CD8-positive, alpha-beta memory T cell (primary cell): ENCODE data around the gene STEAP3. TPM values are rescaled to one million over a fixed set of nuclear protein-coding genes. Genes with fewer than 3 reads are reported as not detected.
A peak's percentile ranks its signal among the peaks of the same experiment; 100 is the strongest.

ENCODE experiments used
- CTCF ChIA-PET: fragments of 350-600 bp; sonication (Branson Sonifier 250); formaldehyde crosslinking; loops from one replicate; lab custom pipeline; 2021; ENCODE audit warnings: antibody characterized with exemption; lab: Charles Lee
- POLR2A ChIA-PET: fragments of 350-600 bp; sonication (Branson Sonifier 250); formaldehyde crosslinking; loops from one replicate; lab custom pipeline; 2021; ENCODE audit warnings: antibody characterized with exemption; lab: Charles Lee
- DNase-seq, 5 donors: peaks; one replicate each; pipeline versions ENCODE4 v3.0.0 to v3.0.0-alpha.2; 2020 to 2022; ENCODE audit warnings: mixed read lengths in 1 of 5
- H3K27ac ChIP-seq: one replicate; pipeline ENCODE4 v1.7.0; 2013; ENCODE audit warnings: low read depth, mild to moderate bottlenecking, low read length, moderate library complexity
- H3K27me3 ChIP-seq: 2 replicates; pipeline ENCODE4 v1.7.0; 2013; ENCODE audit warnings: low read length, mild to moderate bottlenecking; ENCODE audit not compliant: insufficient read depth, poor library complexity, severe bottlenecking
- H3K36me3 ChIP-seq: 2 replicates; pipeline ENCODE4 v1.7.0; 2013; ENCODE audit warnings: mild to moderate bottlenecking, low read length, moderate library complexity; ENCODE audit not compliant: insufficient read depth
- H3K4me1 ChIP-seq: 2 replicates; pipeline ENCODE4 v1.7.0; 2013; ENCODE audit warnings: mild to moderate bottlenecking, low read length, moderate library complexity; ENCODE audit not compliant: insufficient read depth
- H3K4me3 ChIP-seq: 2 replicates; pipeline ENCODE4 v1.7.0; 2013; ENCODE audit warnings: mild to moderate bottlenecking, low read length
- H3K9me3 ChIP-seq: 2 replicates; pipeline ENCODE4 v1.7.0; 2013; ENCODE audit warnings: mild to moderate bottlenecking, low read length
- H3K27ac Mint-ChIP-seq, 8 donors: one replicate each; pipeline ENCODE4 v1.8.0; 2020 to 2021; ENCODE audit warnings: mixed read lengths in 8 of 8, mild to moderate bottlenecking in 6 of 8, inconsistent platforms in 3 of 8, moderate library complexity in 3 of 8
- H3K27me3 Mint-ChIP-seq, 2 donors: one replicate each; pipeline ENCODE4 v1.8.0; 2020 to 2021; ENCODE audit warnings: mixed read lengths in 2 of 2, mild to moderate bottlenecking in 1 of 2, moderate library complexity in 1 of 2
- H3K36me3 Mint-ChIP-seq, 3 donors: one replicate each; pipeline ENCODE4 v1.8.0; 2020 to 2021; ENCODE audit warnings: mixed read lengths in 3 of 3, inconsistent platforms in 1 of 3, mild to moderate bottlenecking in 1 of 3
- H3K4me1 Mint-ChIP-seq, 3 donors: one replicate each; pipeline ENCODE4 v1.8.0; 2020 to 2021; ENCODE audit warnings: mixed read lengths in 3 of 3, inconsistent platforms in 1 of 3, mild to moderate bottlenecking in 1 of 3
- H3K4me3 Mint-ChIP-seq, 7 donors: one replicate each; pipeline ENCODE4 v1.8.0; 2020 to 2021; ENCODE audit warnings: mixed read lengths in 7 of 7, mild to moderate bottlenecking in 6 of 7, moderate library complexity in 4 of 7, inconsistent platforms in 2 of 7
- H3K9me3 Mint-ChIP-seq, 5 donors: one replicate each; pipeline ENCODE4 v1.8.0; 2020 to 2022; ENCODE audit warnings: mixed read lengths in 5 of 5, mild to moderate bottlenecking in 3 of 5, moderate library complexity in 2 of 5, inconsistent platforms in 1 of 5
- polyA plus RNA-seq: library from polyadenylated mRNA; unstranded; fragments of 300-500 nt; fragmentation: Illumina TruSeq; gene quantifications from one replicate; pipeline ENCODE4 v1.2.3, GENCODE V29; 2021
- total RNA-seq, 2 experiments: library from RNA; stranded (reverse); gene quantifications; one replicate each; pipeline ENCODE4 v1.2.3, GENCODE V29; 2021

The STEAP3 gene
- total and polyA plus RNA-seq, 3 experiments from 2014 or later, result 0.11 to 0.41 (median 0.22) TPM

DNA sequence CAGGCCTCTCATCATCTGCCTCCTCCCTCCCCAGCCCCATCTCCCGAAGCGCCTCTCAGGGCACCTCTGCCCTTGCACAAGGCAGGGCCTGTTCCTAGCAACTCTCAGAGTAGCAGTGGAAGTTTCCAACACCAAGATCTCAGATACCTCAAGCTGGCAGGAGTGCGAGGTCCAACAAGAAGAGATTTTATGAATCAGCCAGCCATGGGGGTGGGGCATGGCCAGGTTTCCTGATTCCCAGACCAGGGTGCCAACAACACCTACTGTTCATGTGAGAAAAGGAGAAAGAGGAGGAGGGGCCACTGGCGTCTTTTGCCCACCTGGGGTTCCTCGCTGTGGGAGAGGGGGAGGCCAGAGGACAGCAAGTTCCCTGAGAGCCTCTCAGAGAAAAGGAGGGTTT is 6.6 kb upstream of the STEAP3 start:
- ChIA-PET POLR2A (no interaction called here), CTCF (no interaction called here)
- Histone ChIP-seq H3K27me3 (no peaks in the 10 kb centered on the region), H3K9me3 (no peaks in the 10 kb centered on the region), H3K4me3 (no peak overlapping the region), H3K27ac (no peak overlapping the region), H3K4me1 (no peaks in the 10 kb centered on the region), H3K36me3 (no peaks in the 10 kb centered on the region)
- DNase-seq, result no peak
- peaks cover 15 to 37% of the 10 kb centered on the region in 2 donors for H3K27me3 Mint-ChIP-seq
- H3K9me3 Mint-ChIP-seq, result no peaks in the 10 kb centered on the region
- no peaks in the 10 kb centered on the region for H3K36me3 Mint-ChIP-seq
- H3K4me3 Mint-ChIP-seq, result no peak overlapping the region
- H3K27ac Mint-ChIP-seq, result peak overlapping the region in 1 of 8 donors; percentile 54
- H3K4me1 Mint-ChIP-seq, result no peaks in the 10 kb centered on the region

DNA sequence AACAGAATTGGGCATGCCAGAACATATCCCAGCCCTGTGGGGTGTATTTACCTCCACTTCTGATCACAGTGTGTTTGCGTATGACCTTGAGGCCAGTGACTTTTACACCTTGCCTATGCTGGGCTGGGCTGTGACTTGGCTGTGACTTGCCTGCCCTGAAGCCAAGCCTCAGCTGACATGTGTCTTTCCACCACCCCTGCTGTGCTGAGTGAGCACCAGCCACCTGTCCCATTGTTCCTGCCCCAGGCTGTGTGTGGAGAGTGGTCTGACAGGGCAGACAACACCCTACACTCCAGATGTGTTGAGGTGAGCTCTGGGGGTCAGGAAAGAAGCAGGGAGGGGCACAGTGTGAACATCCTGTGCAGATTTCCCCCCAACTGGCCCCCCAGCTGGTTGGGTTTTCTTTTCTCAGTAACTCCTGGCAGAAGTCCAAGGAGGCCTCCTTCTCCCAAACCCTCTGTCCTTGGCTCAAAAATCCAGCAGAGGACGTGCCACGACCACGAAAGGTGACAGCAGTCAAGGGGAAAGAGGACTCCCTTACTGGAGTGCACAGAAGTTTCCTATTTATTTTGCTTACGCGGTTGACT is 5.1 kb upstream of the STEAP3 start:
- Histone ChIP-seq H3K36me3 (no peaks in the 10 kb centered on the region), H3K27me3 (no peaks in the 10 kb centered on the region), H3K9me3 (no peaks in the 10 kb centered on the region), H3K4me1 (no peaks in the 10 kb centered on the region), H3K4me3 (no peak overlapping the region), H3K27ac (no peak overlapping the region)
- no peak for DNase-seq
- ChIA-PET POLR2A (no interaction called here), CTCF (no interaction called here)
- Mint-ChIP-seq H3K4me3 (no peak overlapping the region), H3K27me3 (peaks cover 21 to 48% of the 10 kb centered on the region in 2 donors), H3K9me3 (no peaks in the 10 kb centered on the region), H3K4me1 (peaks cover 0 to 11% (median 1%) of the 10 kb centered on the region in 3 donors), H3K27ac (peak overlapping the region in 1 of 8 donors; percentile 24), H3K36me3 (no peaks in the 10 kb centered on the region)

DNA sequence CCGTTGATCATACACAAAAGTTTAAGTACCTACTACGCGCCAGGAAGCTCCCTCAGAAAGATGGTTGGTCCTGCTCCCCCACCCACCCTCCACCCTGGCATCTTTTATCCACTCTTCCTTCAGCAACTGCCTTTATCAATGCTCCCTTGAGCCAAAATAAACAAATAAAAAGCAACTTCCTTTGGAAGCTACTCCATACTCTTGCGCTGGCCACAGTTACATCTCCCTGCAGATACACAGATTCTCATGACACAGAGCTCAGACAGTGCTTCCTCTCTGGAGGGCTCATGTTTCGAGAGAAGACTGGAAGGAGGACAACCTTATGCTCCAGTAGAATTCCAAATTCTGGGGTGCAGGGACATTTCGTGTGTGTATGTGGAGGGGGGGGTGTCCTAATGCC is 3.8 kb upstream of the STEAP3 start:
- Mint-ChIP-seq H3K27me3 (peaks cover 21 to 53% of the 10 kb centered on the region in 2 donors), H3K36me3 (no peaks in the 10 kb centered on the region), H3K9me3 (no peaks in the 10 kb centered on the region), H3K4me1 (peaks cover 0 to 11% (median 1%) of the 10 kb centered on the region in 3 donors), H3K27ac (no peak overlapping the region), H3K4me3 (no peak overlapping the region)
- Histone ChIP-seq H3K4me1 (no peaks in the 10 kb centered on the region), H3K27ac (no peak overlapping the region), H3K36me3 (no peaks in the 10 kb centered on the region), H3K9me3 (no peaks in the 10 kb centered on the region), H3K27me3 (no peaks in the 10 kb centered on the region), H3K4me3 (no peak overlapping the region)
- ChIA-PET CTCF (no interaction called here), POLR2A (no interaction called here)
- no peak for DNase-seq

DNA sequence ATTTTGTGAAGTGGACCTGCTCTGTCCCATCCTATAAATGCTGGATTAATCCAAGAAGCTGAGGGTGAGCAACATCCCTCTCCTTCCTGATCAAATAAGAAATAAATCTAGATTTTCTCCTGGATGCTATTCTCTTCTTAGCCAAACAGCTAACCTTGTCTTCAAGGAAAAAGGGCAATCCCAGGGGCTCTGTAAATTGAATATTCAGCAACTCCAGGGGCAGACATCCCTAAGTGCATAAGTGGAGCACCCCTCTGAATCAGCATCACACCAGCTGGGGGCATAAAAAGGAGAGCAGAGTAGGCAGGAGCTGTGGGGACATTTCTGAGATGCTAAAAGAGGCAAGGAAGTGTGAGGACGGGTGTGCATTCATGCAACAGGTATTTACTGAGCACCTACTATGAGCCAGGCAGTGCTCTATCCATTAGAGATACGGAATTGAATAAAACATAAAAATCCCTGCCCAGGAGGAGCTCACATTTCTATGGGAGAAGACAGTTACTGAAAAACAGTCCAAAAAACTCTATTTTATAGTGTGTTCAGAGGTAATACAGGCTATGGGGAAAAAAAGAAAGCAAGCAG is 2.8 kb upstream of the STEAP3 start:
- Mint-ChIP-seq H3K9me3 (no peaks in the 10 kb centered on the region), H3K27me3 (peaks cover 21 to 57% of the 10 kb centered on the region in 2 donors), H3K4me1 (peaks cover 0 to 11% (median 1%) of the 10 kb centered on the region in 3 donors), H3K27ac (no peak overlapping the region), H3K36me3 (no peaks in the 10 kb centered on the region), H3K4me3 (no peak overlapping the region)
- no peak for DNase-seq
- no peaks in the 10 kb centered on the region for H3K9me3 ChIP-seq
- H3K36me3 ChIP-seq, result no peaks in the 10 kb centered on the region
- H3K27ac ChIP-seq, result no peak overlapping the region
- H3K27me3 ChIP-seq, result no peaks in the 10 kb centered on the region
- H3K4me1 ChIP-seq, result no peaks in the 10 kb centered on the region
- ChIA-PET CTCF (no interaction called here), POLR2A (no interaction called here)
- H3K4me3 ChIP-seq, result no peak overlapping the region

DNA sequence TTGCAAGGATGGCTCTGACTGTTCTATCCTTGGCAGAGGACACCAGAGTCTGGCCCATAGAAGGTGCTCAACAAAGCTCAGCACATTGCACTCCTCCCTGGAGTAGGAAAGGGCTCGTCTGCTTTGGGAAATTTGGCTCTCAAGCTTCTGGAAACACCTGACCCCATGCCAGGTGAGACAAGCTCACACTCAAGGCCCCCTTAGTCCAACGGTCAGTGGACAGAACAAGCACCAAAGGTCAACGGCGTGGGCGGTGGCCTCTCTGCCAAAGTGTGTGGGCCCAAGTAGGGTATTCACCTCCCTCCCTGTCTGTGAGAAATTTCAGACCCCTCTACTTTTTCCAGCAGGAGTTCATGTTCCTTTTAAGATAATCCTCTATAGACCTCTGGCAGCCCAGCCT is 2.0 kb upstream of the STEAP3 start:
- Mint-ChIP-seq H3K4me1 (peaks cover 0 to 11% (median 1%) of the 10 kb centered on the region in 3 donors), H3K9me3 (no peaks in the 10 kb centered on the region), H3K4me3 (no peak overlapping the region), H3K36me3 (no peaks in the 10 kb centered on the region), H3K27ac (no peak overlapping the region), H3K27me3 (peaks cover 22 to 57% of the 10 kb centered on the region in 2 donors)
- Histone ChIP-seq H3K27me3 (no peaks in the 10 kb centered on the region), H3K9me3 (no peaks in the 10 kb centered on the region), H3K4me3 (no peak overlapping the region), H3K36me3 (no peaks in the 10 kb centered on the region), H3K4me1 (no peaks in the 10 kb centered on the region), H3K27ac (no peak overlapping the region)
- CTCF ChIA-PET, result no interaction called here
- no peak for DNase-seq
- POLR2A ChIA-PET, result no interaction called here

DNA sequence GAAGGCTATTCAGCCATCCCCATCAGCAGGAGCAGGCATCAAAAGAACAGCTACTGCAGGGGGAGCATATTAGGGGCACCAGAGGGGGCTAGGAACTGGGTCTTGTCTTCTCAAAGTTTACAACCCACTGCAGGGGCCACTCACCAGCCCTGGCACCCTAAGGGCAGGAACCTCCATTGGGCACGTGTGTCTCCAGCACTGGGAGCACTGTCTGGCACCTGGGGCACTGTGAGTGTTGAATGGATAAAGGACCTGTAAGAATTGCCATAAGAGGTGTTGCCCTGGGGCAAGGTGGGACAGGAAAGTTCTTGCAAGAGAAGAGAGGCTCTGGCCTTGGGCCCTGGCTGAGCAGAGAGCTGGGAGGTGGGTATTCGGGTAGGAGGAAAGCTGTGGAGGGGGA is 1.4 kb upstream of the STEAP3 start:
- POLR2A ChIA-PET, result no interaction called here
- no peak overlapping the region for H3K27ac Mint-ChIP-seq

DNA sequence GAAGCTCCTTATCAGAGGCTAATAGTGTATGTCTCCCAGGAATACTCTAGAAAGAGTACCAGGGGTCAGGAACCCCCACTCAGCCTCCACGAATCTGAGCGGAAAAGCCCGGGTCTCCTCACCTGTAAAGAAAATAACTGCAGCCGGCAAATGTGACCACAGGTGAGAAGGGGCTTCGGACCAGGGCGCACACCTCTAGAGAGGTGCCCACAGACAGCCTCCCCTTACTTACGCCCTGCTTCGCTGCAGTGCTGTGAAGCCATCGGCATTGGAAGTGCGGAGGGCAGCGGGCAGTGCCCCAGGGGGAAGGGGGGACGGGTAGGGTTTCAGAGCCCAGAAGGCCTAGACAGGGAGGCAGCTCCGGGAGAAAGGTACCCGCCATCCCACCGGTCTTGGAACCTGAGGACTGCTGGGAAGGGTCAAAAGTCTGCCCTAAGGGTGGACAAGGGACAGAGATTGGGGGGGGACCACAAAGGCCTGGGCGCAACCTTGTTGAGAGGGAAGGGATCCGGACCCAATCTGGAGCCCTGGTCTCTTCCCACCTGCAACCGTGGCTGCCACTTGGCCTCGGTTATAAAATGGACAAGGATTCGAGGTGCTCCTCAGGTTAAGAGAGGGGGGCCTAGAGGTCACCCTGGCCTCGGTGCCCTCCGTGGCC is 642 bp upstream of the STEAP3 start:
- H3K36me3 ChIP-seq, result no peaks in the 10 kb centered on the region
- Mint-ChIP-seq H3K36me3 (no peaks in the 10 kb centered on the region), H3K27ac (peak overlapping the region in 1 of 8 donors; percentile 50), H3K9me3 (no peaks in the 10 kb centered on the region), H3K4me1 (peaks cover 0 to 11% (median 1%) of the 10 kb centered on the region in 3 donors), H3K27me3 (peaks cover 21 to 50% of the 10 kb centered on the region in 2 donors), H3K4me3 (peak overlapping the region in 6 of 7 donors; percentile 41 to 63 (median 48))
- H3K27me3 ChIP-seq, result no peaks in the 10 kb centered on the region
- no peaks in the 10 kb centered on the region for H3K9me3 ChIP-seq
- no peak for DNase-seq
- ChIA-PET POLR2A (no interaction called here), CTCF (no interaction called here)
- no peak overlapping the region for H3K27ac ChIP-seq
- H3K4me3 ChIP-seq, result no peak overlapping the region
- no peaks in the 10 kb centered on the region for H3K4me1 ChIP-seq

More for the DNA sequence above, 1.4 kb upstream of the STEAP3 start:
- Histone ChIP-seq H3K36me3 (no peaks in the 10 kb centered on the region), H3K27me3 (no peaks in the 10 kb centered on the region), H3K27ac (no peak overlapping the region), H3K4me1 (no peaks in the 10 kb centered on the region), H3K4me3 (no peak overlapping the region), H3K9me3 (no peaks in the 10 kb centered on the region)
- Mint-ChIP-seq H3K4me1 (peaks cover 0 to 11% (median 1%) of the 10 kb centered on the region in 3 donors), H3K4me3 (no peak overlapping the region), H3K27me3 (peaks cover 24 to 57% of the 10 kb centered on the region in 2 donors), H3K9me3 (no peaks in the 10 kb centered on the region), H3K36me3 (no peaks in the 10 kb centered on the region)
- CTCF ChIA-PET, result no interaction called here
- no peak for DNase-seq

DNA sequence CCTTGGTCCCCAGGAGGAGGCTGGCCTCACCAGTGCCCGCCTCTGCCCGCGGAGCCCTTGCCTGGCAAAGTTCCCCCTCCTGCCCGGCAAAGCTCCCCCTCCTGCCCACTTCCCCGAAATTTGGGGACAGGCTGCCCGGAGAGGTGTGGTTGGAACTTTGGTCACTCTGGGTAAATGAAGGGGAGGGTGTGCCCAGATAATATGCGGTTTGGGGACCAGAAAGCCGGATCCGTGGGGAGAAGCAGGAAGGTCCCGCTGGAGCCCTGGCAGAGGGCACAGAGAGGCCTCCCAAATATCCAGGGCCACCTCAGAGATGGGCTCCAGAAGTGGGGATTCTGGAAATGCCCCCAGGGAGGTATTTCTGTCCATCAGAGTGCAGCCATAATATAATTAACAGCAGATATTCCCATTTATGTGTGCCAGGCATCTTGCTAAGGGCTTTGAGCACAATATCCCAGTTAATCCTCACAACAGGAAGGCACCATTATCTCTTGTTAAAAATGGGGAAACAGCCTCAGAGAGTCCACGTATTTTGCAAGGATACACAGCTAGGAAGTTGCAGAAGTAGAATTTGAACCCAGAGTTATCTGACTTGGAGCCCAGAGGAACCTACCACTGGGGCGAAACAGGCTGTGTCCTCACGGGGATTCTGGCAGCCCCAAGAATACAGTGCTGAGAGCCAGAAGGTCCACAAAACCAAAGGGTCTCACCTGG is 914 bp downstream of the STEAP3 start:
- no peak overlapping the region for H3K4me3 ChIP-seq
- no peaks in the 10 kb centered on the region for H3K9me3 Mint-ChIP-seq
- no peaks in the 10 kb centered on the region for H3K36me3 ChIP-seq
- DNase-seq, result no peak
- no peaks in the 10 kb centered on the region for H3K9me3 ChIP-seq
- POLR2A ChIA-PET, result no interaction called here
- CTCF ChIA-PET, result no interaction called here
- no peak overlapping the region for H3K27ac Mint-ChIP-seq
- H3K4me3 Mint-ChIP-seq, result peak overlapping the region in 1 of 7 donors; percentile 36
- H3K27me3 ChIP-seq, result no peaks in the 10 kb centered on the region
- H3K36me3 Mint-ChIP-seq, result no peaks in the 10 kb centered on the region
- peaks cover 0 to 11% (median 1%) of the 10 kb centered on the region in 3 donors for H3K4me1 Mint-ChIP-seq
- H3K27me3 Mint-ChIP-seq, result peaks cover 20 to 39% of the 10 kb centered on the region in 2 donors
- H3K27ac ChIP-seq, result no peak overlapping the region
- no peaks in the 10 kb centered on the region for H3K4me1 ChIP-seq
